SK-N-SH (cell line): Measurements from ENCODE around the gene PLIN1. TPM values are rescaled to one million over a fixed set of nuclear protein-coding genes. Genes with fewer than 3 reads are reported as not detected.

Experiments
- CTCF ChIA-PET: fragments of 300-600, 350-600 bp; formaldehyde crosslinking; extraction: SDS; loops from one replicate; lab custom pipeline; 2021; lab: Yijun Ruan, JAX
- POLR2A ChIA-PET: fragments of 350-600 bp; sonication (Branson Sonifier 250); formaldehyde crosslinking; extraction: SDS; loops from one replicate; lab custom pipeline; 2020; ENCODE audit warnings: antibody characterized with exemption, inconsistent platforms; lab: Yijun Ruan, JAX
- DNase-seq: peaks from one replicate; pipeline ENCODE4 v3.0.0; 2012
- H2AFZ ChIP-seq: fragments of 200-600 bp; sonication (generic); 2 replicates; pipeline ENCODE4 v1.8.1; 2016; ENCODE audit warnings: antibody characterized with exemption, mild to moderate bottlenecking, low read depth
- H3F3A ChIP-seq: fragments of 200-600 bp; sonication (generic); replicated peaks from 2 replicates; pipeline ENCODE3; 2016; ENCODE audit warnings: antibody characterized with exemption, mild to moderate bottlenecking; ENCODE audit not compliant: insufficient read depth
- H3K27ac ChIP-seq, 2 experiments: fragments of 200-500 bp in 1 of 2; fragments of 200-600 bp in 1 of 2; sonication (Bioruptor generic) in 1 of 2; sonication (generic), shearing (Covaris generic) in 1 of 2; 2 replicates each; pipeline versions ENCODE4 v1.5.1 to v1.6.1; 2014 to 2016; ENCODE audit warnings: low read depth in 2 of 2, inconsistent platforms in 1 of 2, low read length in 1 of 2, mild to moderate bottlenecking in 1 of 2, mixed read lengths in 1 of 2
- H3K27me3 ChIP-seq: fragments of 200-600 bp; sonication (generic), shearing (Covaris generic); 2 replicates; pipeline ENCODE4 v1.6.1; 2016; ENCODE audit warnings: mixed run types; ENCODE audit not compliant: insufficient read depth
- H3K36me3 ChIP-seq, 2 experiments: fragments of 200-500 bp in 1 of 2; fragments of 200-600 bp in 1 of 2; sonication (Bioruptor generic) in 1 of 2; sonication (generic) in 1 of 2; replicated peaks in 1 of 2; 2 replicates each; pipeline versions ENCODE3 to v1.5.1; 2014 to 2016; ENCODE audit warnings: low read length in 1 of 2, mild to moderate bottlenecking in 1 of 2; ENCODE audit not compliant: insufficient read depth in 2 of 2, control insufficient read depth in 1 of 2
- H3K4me1 ChIP-seq, 2 experiments: fragments of 200-500 bp in 1 of 2; fragments of 200-600 bp in 1 of 2; sonication (Bioruptor generic) in 1 of 2; sonication (generic), shearing (Covaris generic) in 1 of 2; 2 replicates each; pipeline versions ENCODE4 v1.5.1 to v1.6.1; 2014 to 2016; ENCODE audit warnings: low read depth in 1 of 2, low read length in 1 of 2, mixed run types in 1 of 2; ENCODE audit not compliant: insufficient read depth in 2 of 2, control insufficient read depth in 1 of 2
- H3K4me2 ChIP-seq: fragments of 200-600 bp; sonication (generic), shearing (Covaris generic); 2 replicates; pipeline ENCODE4 v1.6.1; 2017; ENCODE audit warnings: mixed run types
- H3K4me3 ChIP-seq, 2 experiments: fragments of 200-500 bp in 1 of 2; fragments of 200-600 bp in 1 of 2; sonication (Bioruptor generic) in 1 of 2; sonication (generic), shearing (Covaris generic) in 1 of 2; 2 replicates each; pipeline versions ENCODE4 v1.5.1 to v1.8.1; 2014 to 2016; ENCODE audit warnings: low read depth in 2 of 2, inconsistent platforms in 1 of 2, low read length in 1 of 2, mild to moderate bottlenecking in 1 of 2, mixed read lengths in 1 of 2, moderate library complexity in 1 of 2
- H3K79me2 ChIP-seq: fragments of 200-600 bp; sonication (generic); 2 replicates; pipeline ENCODE4 v1.8.1; 2017; ENCODE audit warnings: mild to moderate bottlenecking; ENCODE audit not compliant: insufficient read depth
- H3K9ac ChIP-seq: fragments of 200-600 bp; sonication (generic); 2 replicates; pipeline ENCODE4 v1.6.1; 2017; ENCODE audit warnings: mixed run types
- H3K9me2 ChIP-seq: fragments of 200-600 bp; sonication (generic); 2 replicates; pipeline ENCODE4 v1.6.1; 2017; ENCODE audit warnings: mixed run types
- H3K9me3 ChIP-seq: fragments of 200-600 bp; sonication (generic); 2 replicates; pipeline ENCODE4 v1.6.1; 2017; ENCODE audit warnings: mixed run types, mild to moderate bottlenecking, moderate library complexity
- H4K20me1 ChIP-seq: fragments of 200-600 bp; sonication (generic); 2 replicates; pipeline ENCODE4 v1.6.1; 2017; ENCODE audit warnings: mild to moderate bottlenecking, mixed run types; ENCODE audit not compliant: insufficient read depth
- CTCF ChIP-seq: fragments of 200-600 bp; sonication (generic); IDR thresholded peaks from 2 replicates; pipeline ENCODE4 v1.6.1; 2017; ENCODE audit warnings: antibody characterized with exemption, mild to moderate bottlenecking, moderate library complexity
- EP300 ChIP-seq, 2 experiments: IDR thresholded peaks; 2 replicates each; pipeline versions ENCODE4 v1.4.0 to v1.6.1; 2012; ENCODE audit warnings: borderline replicate concordance in 1 of 2, low read depth in 1 of 2, low read length in 1 of 2
- FOXM1 ChIP-seq: IDR thresholded peaks from 2 replicates; pipeline ENCODE4 v1.4.0; 2012; ENCODE audit warnings: low read depth, mild to moderate bottlenecking
- GABPA ChIP-seq: IDR thresholded peaks from 2 replicates; pipeline ENCODE4 v1.4.0; 2012; ENCODE audit warnings: low read depth, mild to moderate bottlenecking
- GATA2 ChIP-seq: sonication (generic); formaldehyde crosslinking; IDR thresholded peaks from 2 replicates; pipeline ENCODE4 v1.5.0; 2020; ENCODE audit warnings: mild to moderate bottlenecking, missing genetic modification reagents
- IRF3 ChIP-seq: fragments of 150-350 bp; IDR thresholded peaks from 2 replicates; pipeline ENCODE4 v1.6.1; 2016; ENCODE audit warnings: mild to moderate bottlenecking, low read depth, low read length
- MEF2A ChIP-seq: IDR thresholded peaks from 2 replicates; pipeline ENCODE4 v1.4.0; 2012; ENCODE audit warnings: low read depth, borderline replicate concordance
- MXI1 ChIP-seq: IDR thresholded peaks from 2 replicates; pipeline ENCODE4 v1.6.1; 2012; ENCODE audit warnings: mild to moderate bottlenecking, low read depth, low read length, improper control_type of control experiment
- POLR2AphosphoS5 ChIP-seq: IDR thresholded peaks from 2 replicates; pipeline ENCODE4 v1.6.1; 2012; ENCODE audit warnings: low read depth, low read length
- RAD21 ChIP-seq: IDR thresholded peaks from 2 replicates; pipeline ENCODE4 v1.6.1; 2012; ENCODE audit warnings: mild to moderate bottlenecking, low read length
- RXRA ChIP-seq: IDR thresholded peaks from 2 replicates; pipeline ENCODE4 v1.4.0; 2012; ENCODE audit warnings: low read depth, mild to moderate bottlenecking, borderline replicate concordance
- SIN3A ChIP-seq: IDR thresholded peaks from 2 replicates; pipeline ENCODE4 v1.6.1; 2012; ENCODE audit warnings: low read depth, mild to moderate bottlenecking, low read length, moderate library complexity, borderline replicate concordance
- TEAD4 ChIP-seq: IDR thresholded peaks from 2 replicates; pipeline ENCODE4 v1.4.0; 2012; ENCODE audit warnings: mild to moderate bottlenecking, borderline replicate concordance; ENCODE audit not compliant: insufficient read depth
- YY1 ChIP-seq: IDR thresholded peaks from 2 replicates; pipeline ENCODE4 v1.4.0; 2012; ENCODE audit warnings: low read depth, mild to moderate bottlenecking
- ZBTB33 ChIP-seq: IDR thresholded peaks from 2 replicates; pipeline ENCODE4 v1.4.0; 2012; ENCODE audit warnings: low read depth, borderline replicate concordance
- WGBS: methylation state at CpG from one replicate; pipeline ENCODE4 v1.1.6; 2017; ENCODE audit warnings: low lambda C conversion rate; 5-methylcytosine and 5-hydroxymethylcytosine counted together
- polyA plus RNA-seq, 3 experiments: library from polyadenylated mRNA; depleted of rRNA; stranded (reverse); fragments of >200 nt; gene quantifications; 2 replicates each; pipeline ENCODE4 v1.2.3, GENCODE V29; 2012
- TF ChIP-seq, protein P1 (sequence below): fragments of 150-350 bp; IDR thresholded peaks from 2 replicates; pipeline ENCODE4 v1.6.1; 2017; ENCODE audit warnings: antibody characterized with exemption, low read length, low read depth, borderline replicate concordance
- TF ChIP-seq, protein P2 (sequence below): IDR thresholded peaks from 2 replicates; pipeline ENCODE4 v1.6.1; 2012; ENCODE audit warnings: mild to moderate bottlenecking, low read depth, low read length, moderate library complexity

The PLIN1 gene
- polyA plus RNA-seq, 1 of the 3 experiments (the other 2 are of a cell fraction): 0.08 TPM

- DNase-seq: no peak
- no peak overlapping the region for H3K4me3 ChIP-seq
- no peaks in the 10 kb centered on the region for H4K20me1 ChIP-seq
- H3K9ac ChIP-seq: no peak overlapping the region
- no peak overlapping the region for H3K27ac ChIP-seq
- H3K9me3 ChIP-seq: no peaks in the 10 kb centered on the region
- H3K9me2 ChIP-seq: 0 out of 2 replicates have a peak, but pooled peaks cover 4% of the 10 kb centered on the region
- 78% methylated on average over 2 of the region's 2 CpGs for WGBS
- no peak overlapping the region for H3K4me2 ChIP-seq
- peaks cover 7% of the 10 kb centered on the region; the same call in 1 of the 2 replicates for H3K27me3 ChIP-seq
- H3K79me2 ChIP-seq: no peaks in the 10 kb centered on the region
- POLR2A ChIA-PET: no interaction called here
- no peaks in the 10 kb centered on the region for H3K36me3 ChIP-seq
- H3K4me1 ChIP-seq: no peaks in the 10 kb centered on the region
- H3F3A ChIP-seq: no peaks in the 10 kb centered on the region
- CTCF ChIA-PET: no interaction called here
- no peak overlapping the region for H2AFZ ChIP-seq
- TF ChIP-seq GATA2 (CRISPR knock-in tag): no peak
These were observed 35.6 kb upstream of the PLIN1 start for GRCh38 chr15:89714775-89715174.

- WGBS: 50% methylated on average over 1 of the region's 1 CpG
- Histone ChIP-seq H3K9ac (no peak overlapping the region), H3K27me3 (peaks cover 5% of the 10 kb centered on the region; the same call in 1 of the 2 replicates), H3F3A (no peaks in the 10 kb centered on the region), H3K4me3 (no peak overlapping the region), H2AFZ (no peak overlapping the region), H3K9me2 (no peaks in the 10 kb centered on the region), H3K4me2 (no peak overlapping the region), H3K9me3 (no peaks in the 10 kb centered on the region), H3K27ac (no peak overlapping the region), H3K79me2 (no peaks in the 10 kb centered on the region), H3K4me1 (peaks cover 0 to 6% of the 10 kb centered on the region in 2 experiments; a peak in 1 of 4 replicates), H4K20me1 (no peaks in the 10 kb centered on the region), H3K36me3 (no peaks in the 10 kb centered on the region)
- ChIA-PET POLR2A (no interaction called here), CTCF (no interaction called here)
- no peak for DNase-seq
- TF ChIP-seq YY1: no peak
- no peak for TF ChIP-seq TEAD4
- TF ChIP-seq, protein P1, sequence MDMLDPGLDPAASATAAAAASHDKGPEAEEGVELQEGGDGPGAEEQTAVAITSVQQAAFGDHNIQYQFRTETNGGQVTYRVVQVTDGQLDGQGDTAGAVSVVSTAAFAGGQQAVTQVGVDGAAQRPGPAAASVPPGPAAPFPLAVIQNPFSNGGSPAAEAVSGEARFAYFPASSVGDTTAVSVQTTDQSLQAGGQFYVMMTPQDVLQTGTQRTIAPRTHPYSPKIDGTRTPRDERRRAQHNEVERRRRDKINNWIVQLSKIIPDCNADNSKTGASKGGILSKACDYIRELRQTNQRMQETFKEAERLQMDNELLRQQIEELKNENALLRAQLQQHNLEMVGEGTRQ: no peak
- no peak for TF ChIP-seq FOXM1
- no peak for TF ChIP-seq RXRA
- no peak for TF ChIP-seq MXI1
- no peak for TF ChIP-seq ZBTB33
- no peak for TF ChIP-seq POLR2AphosphoS5
- TF ChIP-seq RAD21: no peak
- TF ChIP-seq MEF2A: no peak
- TF ChIP-seq, protein P2, sequence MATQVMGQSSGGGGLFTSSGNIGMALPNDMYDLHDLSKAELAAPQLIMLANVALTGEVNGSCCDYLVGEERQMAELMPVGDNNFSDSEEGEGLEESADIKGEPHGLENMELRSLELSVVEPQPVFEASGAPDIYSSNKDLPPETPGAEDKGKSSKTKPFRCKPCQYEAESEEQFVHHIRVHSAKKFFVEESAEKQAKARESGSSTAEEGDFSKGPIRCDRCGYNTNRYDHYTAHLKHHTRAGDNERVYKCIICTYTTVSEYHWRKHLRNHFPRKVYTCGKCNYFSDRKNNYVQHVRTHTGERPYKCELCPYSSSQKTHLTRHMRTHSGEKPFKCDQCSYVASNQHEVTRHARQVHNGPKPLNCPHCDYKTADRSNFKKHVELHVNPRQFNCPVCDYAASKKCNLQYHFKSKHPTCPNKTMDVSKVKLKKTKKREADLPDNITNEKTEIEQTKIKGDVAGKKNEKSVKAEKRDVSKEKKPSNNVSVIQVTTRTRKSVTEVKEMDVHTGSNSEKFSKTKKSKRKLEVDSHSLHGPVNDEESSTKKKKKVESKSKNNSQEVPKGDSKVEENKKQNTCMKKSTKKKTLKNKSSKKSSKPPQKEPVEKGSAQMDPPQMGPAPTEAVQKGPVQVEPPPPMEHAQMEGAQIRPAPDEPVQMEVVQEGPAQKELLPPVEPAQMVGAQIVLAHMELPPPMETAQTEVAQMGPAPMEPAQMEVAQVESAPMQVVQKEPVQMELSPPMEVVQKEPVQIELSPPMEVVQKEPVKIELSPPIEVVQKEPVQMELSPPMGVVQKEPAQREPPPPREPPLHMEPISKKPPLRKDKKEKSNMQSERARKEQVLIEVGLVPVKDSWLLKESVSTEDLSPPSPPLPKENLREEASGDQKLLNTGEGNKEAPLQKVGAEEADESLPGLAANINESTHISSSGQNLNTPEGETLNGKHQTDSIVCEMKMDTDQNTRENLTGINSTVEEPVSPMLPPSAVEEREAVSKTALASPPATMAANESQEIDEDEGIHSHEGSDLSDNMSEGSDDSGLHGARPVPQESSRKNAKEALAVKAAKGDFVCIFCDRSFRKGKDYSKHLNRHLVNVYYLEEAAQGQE: no peak
- no peak for TF ChIP-seq CTCF
- TF ChIP-seq EP300 (IDR thresholded peaks at IDR 0.05; ENCODE audit: borderline replicate concordance in 1 of 2, low read depth in 1 of 2, low read length in 1 of 2): no peak
- no peak for TF ChIP-seq IRF3
- TF ChIP-seq GABPA: no peak
- no peak for TF ChIP-seq SIN3A
These were observed 28.4 kb upstream of the PLIN1 start for GRCh38 chr15:89707577-89707976.
